Neural progenitor cell (in vitro differentiated cells): ENCODE measurements around the gene DDIT3. TPM values are rescaled to one million over a fixed set of nuclear protein-coding genes. Genes with fewer than 3 reads are reported as not detected.
"Not testable (repeated sequence)": the region's sequence is repeated elsewhere in the genome, so short reads cannot be mapped to it uniquely, and the experiment has no call there.

Source experiments
- DNase-seq: peaks from one replicate; pipeline ENCODE4 v3.0.0-alpha.2; 2016; ENCODE audit warnings: low spot score
- H2AFZ ChIP-seq: fragments of 200-600 bp; sonication (generic); replicated peaks from 2 replicates; pipeline ENCODE4 v1.6.1; 2016; ENCODE audit warnings: antibody characterized with exemption
- H3F3A ChIP-seq: fragments of 200-600 bp; sonication (generic); 2 replicates; pipeline ENCODE4 v1.6.1; 2016; ENCODE audit warnings: antibody characterized with exemption, low read depth
- H3K27ac ChIP-seq: fragments of 200-600 bp; sonication (generic); 2 replicates; pipeline ENCODE4 v1.5.1; 2016; ENCODE audit warnings: mild to moderate bottlenecking
- H3K27me3 ChIP-seq: fragments of 200-600 bp; sonication (generic); 2 replicates; pipeline ENCODE4 v1.6.1; 2016; ENCODE audit warnings: mild to moderate bottlenecking, moderate library complexity
- H3K36me3 ChIP-seq: fragments of 200-600 bp; sonication (generic); 2 replicates; pipeline ENCODE4 v1.5.1; 2016
- H3K4me1 ChIP-seq: fragments of 200-600 bp; sonication (generic); 2 replicates; pipeline ENCODE4 v1.6.1; 2016; ENCODE audit warnings: mixed run types
- H3K4me2 ChIP-seq: fragments of 200-600 bp; sonication (generic); 2 replicates; pipeline ENCODE4 v1.6.1; 2016
- H3K4me3 ChIP-seq: fragments of 200-600 bp; sonication (generic); 2 replicates; pipeline ENCODE4 v1.5.1; 2016
- H3K79me2 ChIP-seq: fragments of 200-600 bp; sonication (generic); 2 replicates; pipeline ENCODE4 v1.6.1; 2016; ENCODE audit warnings: low read depth
- H3K9ac ChIP-seq: fragments of 200-600 bp; sonication (generic); 2 replicates; pipeline ENCODE4 v1.6.1; 2016
- H3K9me3 ChIP-seq: fragments of 200-600 bp; sonication (generic); 2 replicates; pipeline ENCODE4 v1.5.1; 2016; ENCODE audit warnings: low read depth
- H4K20me1 ChIP-seq: fragments of 200-600 bp; sonication (generic); 2 replicates; pipeline ENCODE4 v1.6.1; 2016; ENCODE audit warnings: low read depth
- H3K27ac Mint-ChIP-seq: 3 replicates; pipeline ENCODE4 v1.8.0; 2021; ENCODE audit warnings: mixed read lengths
- H3K27me3 Mint-ChIP-seq: 2 replicates; pipeline ENCODE4 v1.8.0; 2022; ENCODE audit warnings: low read depth, mild to moderate bottlenecking, inconsistent platforms, moderate library complexity, mixed read lengths; ENCODE audit not compliant: insufficient read depth
- H3K36me3 Mint-ChIP-seq: 3 replicates; pipeline ENCODE4 v1.8.0; 2021; ENCODE audit warnings: mixed read lengths
- H3K4me1 Mint-ChIP-seq: 3 replicates; pipeline ENCODE4 v1.8.0; 2021; ENCODE audit warnings: mixed read lengths
- H3K4me3 Mint-ChIP-seq: 3 replicates; pipeline ENCODE4 v1.8.0; 2021; ENCODE audit warnings: mild to moderate bottlenecking, moderate library complexity, mixed read lengths
- H3K9me3 Mint-ChIP-seq: 3 replicates; pipeline ENCODE4 v1.8.0; 2020; ENCODE audit warnings: mixed read lengths
- EZH2 ChIP-seq: fragments of 200-600 bp; sonication (generic); IDR thresholded peaks from 2 replicates; pipeline ENCODE4 v1.6.1; 2017; ENCODE audit warnings: antibody characterized with exemption, mild to moderate bottlenecking, moderate library complexity
- EZH2phosphoT487 ChIP-seq: fragments of 200-600 bp; sonication (generic); IDR thresholded peaks from 2 replicates; pipeline ENCODE4 v1.6.1; 2017; ENCODE audit warnings: antibody characterized with exemption
- total RNA-seq: library from RNA; depleted of rRNA; stranded (reverse); fragments of >200 nt; gene quantifications from 2 replicates; pipeline ENCODE4 v1.2.3, GENCODE V29; 2015; ENCODE audit warnings: low replicate concordance
- TF ChIP-seq, protein P1 (sequence below): fragments of 200-600 bp; sonication (generic); IDR thresholded peaks from 2 replicates; pipeline ENCODE4 v1.5.1; 2017; ENCODE audit warnings: antibody characterized with exemption, mild to moderate bottlenecking

The DDIT3 gene
- total RNA-seq, 1 donor from 2014 or later, result 2.3 TPM

- Histone ChIP-seq H3K4me1 (no peaks in the 10 kb centered on the region), H3K79me2 (peaks cover 12% of the 10 kb centered on the region), H3K27me3 (no peaks in the 10 kb centered on the region), H4K20me1 (no peaks in the 10 kb centered on the region), H3K27ac (no peak overlapping the region), H3K9ac (no peak overlapping the region), H3K9me3 (no peaks in the 10 kb centered on the region), H3F3A (no peaks in the 10 kb centered on the region), H3K36me3 (no peaks in the 10 kb centered on the region), H3K4me2 (no peak overlapping the region), H3K4me3 (no peak overlapping the region), H2AFZ (no peak overlapping the region)
- H3K27ac Mint-ChIP-seq, result no peak overlapping the region
- no peaks in the 10 kb centered on the region for H3K4me1 Mint-ChIP-seq
- H3K9me3 Mint-ChIP-seq, result no peaks in the 10 kb centered on the region
- no peak for DNase-seq
- H3K4me3 Mint-ChIP-seq, result no peak overlapping the region
- H3K27me3 Mint-ChIP-seq, result peaks cover 7% of the 10 kb centered on the region
- H3K36me3 Mint-ChIP-seq, result peaks cover 10% of the 10 kb centered on the region
- TF ChIP-seq EZH2 (no peak), EZH2phosphoT487 (no peak)
- TF ChIP-seq, protein P1, sequence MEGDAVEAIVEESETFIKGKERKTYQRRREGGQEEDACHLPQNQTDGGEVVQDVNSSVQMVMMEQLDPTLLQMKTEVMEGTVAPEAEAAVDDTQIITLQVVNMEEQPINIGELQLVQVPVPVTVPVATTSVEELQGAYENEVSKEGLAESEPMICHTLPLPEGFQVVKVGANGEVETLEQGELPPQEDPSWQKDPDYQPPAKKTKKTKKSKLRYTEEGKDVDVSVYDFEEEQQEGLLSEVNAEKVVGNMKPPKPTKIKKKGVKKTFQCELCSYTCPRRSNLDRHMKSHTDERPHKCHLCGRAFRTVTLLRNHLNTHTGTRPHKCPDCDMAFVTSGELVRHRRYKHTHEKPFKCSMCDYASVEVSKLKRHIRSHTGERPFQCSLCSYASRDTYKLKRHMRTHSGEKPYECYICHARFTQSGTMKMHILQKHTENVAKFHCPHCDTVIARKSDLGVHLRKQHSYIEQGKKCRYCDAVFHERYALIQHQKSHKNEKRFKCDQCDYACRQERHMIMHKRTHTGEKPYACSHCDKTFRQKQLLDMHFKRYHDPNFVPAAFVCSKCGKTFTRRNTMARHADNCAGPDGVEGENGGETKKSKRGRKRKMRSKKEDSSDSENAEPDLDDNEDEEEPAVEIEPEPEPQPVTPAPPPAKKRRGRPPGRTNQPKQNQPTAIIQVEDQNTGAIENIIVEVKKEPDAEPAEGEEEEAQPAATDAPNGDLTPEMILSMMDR, result no peak
These were observed 43.9 kb upstream of the DDIT3 start for GRCh38 chr12:57564178-57564740.

DNA sequence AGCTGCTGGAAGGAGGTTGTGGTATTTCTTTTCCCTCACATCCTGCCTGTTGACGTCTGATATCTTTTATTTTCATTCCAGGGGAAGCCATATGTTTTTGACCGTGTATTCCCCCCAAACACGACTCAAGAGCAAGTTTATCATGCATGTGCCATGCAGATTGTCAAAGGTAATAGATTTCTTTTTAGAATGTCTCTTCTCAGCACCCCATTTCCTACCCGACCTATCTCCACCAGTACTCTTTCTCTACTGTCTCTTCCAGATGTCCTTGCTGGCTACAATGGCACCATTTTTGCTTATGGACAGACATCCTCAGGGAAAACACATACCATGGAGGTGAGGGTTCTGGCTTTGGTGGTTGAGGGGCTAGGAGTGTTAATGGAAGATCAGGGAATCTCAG is 43.0 kb upstream of the DDIT3 start:
- no peak overlapping the region for H3K4me2 ChIP-seq
- peaks cover 10% of the 10 kb centered on the region for H3K36me3 Mint-ChIP-seq
- H3K27me3 ChIP-seq, result no peaks in the 10 kb centered on the region
- no peak overlapping the region for H3K27ac ChIP-seq
- H3K79me2 ChIP-seq, result peaks cover 16% of the 10 kb centered on the region
- H3K4me1 ChIP-seq, result no peaks in the 10 kb centered on the region
- H2AFZ ChIP-seq, result no peak overlapping the region
- H3K9ac ChIP-seq, result no peak overlapping the region
- no peak overlapping the region for H3K4me3 Mint-ChIP-seq
- no peaks in the 10 kb centered on the region for H3K9me3 ChIP-seq
- peaks cover 7% of the 10 kb centered on the region for H3K27me3 Mint-ChIP-seq
- no peaks in the 10 kb centered on the region for H3K36me3 ChIP-seq
- no peaks in the 10 kb centered on the region for H4K20me1 ChIP-seq
- H3K4me3 ChIP-seq, result no peak overlapping the region
- H3K4me1 Mint-ChIP-seq, result no peaks in the 10 kb centered on the region
- no peak for TF ChIP-seq EZH2phosphoT487
- TF ChIP-seq EZH2, result no peak
- TF ChIP-seq, protein P1, result no peak
- no peaks in the 10 kb centered on the region for H3F3A ChIP-seq
- no peak overlapping the region for H3K27ac Mint-ChIP-seq
- no peak for DNase-seq
- H3K9me3 Mint-ChIP-seq, result no peaks in the 10 kb centered on the region

GRCh38 chr12:57561117-57561516 is 40.8 kb upstream of the DDIT3 start:
- H3K79me2 ChIP-seq, result peaks cover 21% of the 10 kb centered on the region
- not testable (repeated sequence) for H3F3A ChIP-seq, H3K4me3 Mint-ChIP-seq, H3K9ac ChIP-seq, H3K4me1 ChIP-seq, H3K27me3 ChIP-seq, H3K4me1 Mint-ChIP-seq, H3K9me3 ChIP-seq, H3K36me3 Mint-ChIP-seq, H2AFZ ChIP-seq, H4K20me1 ChIP-seq, H3K27ac ChIP-seq, DNase-seq, H3K4me3 ChIP-seq, H3K36me3 ChIP-seq, H3K9me3 Mint-ChIP-seq, H3K4me2 ChIP-seq, H3K27ac Mint-ChIP-seq
- peaks cover 11% of the 10 kb centered on the region for H3K27me3 Mint-ChIP-seq

DNA sequence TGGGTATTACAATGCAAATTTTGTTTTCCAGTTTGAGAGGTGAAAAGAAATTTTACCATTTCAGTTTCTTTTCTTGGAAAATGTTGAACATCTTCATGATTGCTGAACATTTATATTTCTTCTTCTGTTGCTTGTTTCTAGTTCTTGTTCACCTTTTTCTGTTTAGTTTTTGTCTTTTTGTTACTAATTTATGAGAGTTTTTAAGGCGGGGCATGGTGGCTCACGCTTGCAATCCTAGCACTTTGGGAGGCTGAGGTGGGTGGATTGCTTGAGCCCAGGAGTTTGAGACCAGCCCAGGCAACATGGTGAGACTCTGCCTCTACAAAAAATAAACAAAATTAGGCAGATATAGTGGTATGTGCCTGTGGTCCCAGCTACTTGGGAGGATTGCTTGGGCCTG is 40.2 kb upstream of the DDIT3 start:
- no peak overlapping the region for H3K27ac Mint-ChIP-seq

More for the DNA sequence above, 40.2 kb upstream of the DDIT3 start:
- Histone ChIP-seq H3K36me3 (no peaks in the 10 kb centered on the region), H2AFZ (no peak overlapping the region), H3K4me1 (no peaks in the 10 kb centered on the region), H3K4me2 (no peak overlapping the region), H3K4me3 (no peak overlapping the region), H3K27ac (no peak overlapping the region), H3K9ac (no peak overlapping the region), H3K9me3 (no peaks in the 10 kb centered on the region), H3K79me2 (peaks cover 21% of the 10 kb centered on the region), H4K20me1 (peaks cover 12% of the 10 kb centered on the region), H3F3A (peaks cover 7% of the 10 kb centered on the region), H3K27me3 (no peaks in the 10 kb centered on the region)
- no peak for DNase-seq
- no peaks in the 10 kb centered on the region for H3K9me3 Mint-ChIP-seq
- H3K4me1 Mint-ChIP-seq, result no peaks in the 10 kb centered on the region
- H3K36me3 Mint-ChIP-seq, result peaks cover 10% of the 10 kb centered on the region
- peaks cover 11% of the 10 kb centered on the region for H3K27me3 Mint-ChIP-seq
- H3K4me3 Mint-ChIP-seq, result no peak overlapping the region
- TF ChIP-seq EZH2phosphoT487 (no peak), EZH2 (no peak)
- TF ChIP-seq, protein P1, result no peak
